ENCODE data around the gene CNBD2. TPM values are rescaled to one million over a fixed set of nuclear protein-coding genes. Genes with fewer than 3 reads are reported as not detected.
"Not testable (repeated sequence)": the region's sequence is repeated elsewhere in the genome, so short reads cannot be mapped to it uniquely, and the experiment has no call there.

CNBD2 gene
- total RNA-seq, 1 experiment from 2014 or later: 8.4 TPM

DNA sequence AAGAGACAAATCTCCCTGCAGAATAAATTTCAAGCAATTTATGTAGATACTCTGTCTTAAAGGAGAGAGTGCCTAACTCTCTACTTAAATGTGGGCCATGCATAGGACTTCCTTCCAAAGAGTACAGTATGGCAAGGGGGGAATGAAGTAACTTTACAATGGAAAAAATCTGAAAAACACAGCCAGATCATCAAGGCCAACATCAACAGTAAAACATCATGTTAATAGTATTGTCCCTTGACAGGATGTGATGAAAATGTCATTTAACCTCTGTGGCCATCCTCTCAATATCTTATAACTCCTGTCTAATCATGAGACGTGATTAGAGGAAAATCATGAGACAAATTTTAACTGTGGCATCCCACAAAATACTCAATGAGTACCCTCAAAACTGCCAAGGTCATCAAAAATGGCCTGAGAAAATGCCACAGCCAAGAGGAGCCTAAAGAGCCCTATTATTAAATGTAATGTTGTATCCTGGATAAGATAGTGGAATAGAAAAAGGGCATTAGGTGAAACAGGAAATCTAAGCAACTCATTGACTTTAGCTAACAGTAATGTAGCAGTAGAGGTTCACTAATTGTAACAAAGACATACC lies 47.5 kb downstream of the CNBD2 start:
- Histone ChIP-seq H3K9me2 (replicated peaks; ENCODE audit: insufficient read depth, low read length) (no peaks in the 10 kb centered on the region), H3K9ac (ENCODE audit: low read length) (no peak overlapping the region), H3K79me2 (ENCODE audit: low read length) (no peaks in the 10 kb centered on the region), H3K27ac (ENCODE audit: low read length) (no peak overlapping the region), H3K4me2 (ENCODE audit: low read depth, low read length, poor library complexity, severe bottlenecking) (no peak overlapping the region), H3K36me3 (ENCODE audit: insufficient read depth, low read length) (no peaks in the 10 kb centered on the region), H3K4me1 (ENCODE audit: low read length) (no peaks in the 10 kb centered on the region), H3K9me3 (ENCODE audit: low read length) (no peaks in the 10 kb centered on the region), H3K27me3 (ENCODE audit: low read length) (no peaks in the 10 kb centered on the region), H3K4me3 (ENCODE audit: low read length) (no peak overlapping the region), H4K20me1 (ENCODE audit: insufficient read depth, low read depth, low read length) (no peaks in the 10 kb centered on the region), H2AFZ (ENCODE audit: low read length) (no peak overlapping the region)
- no peak for DNase-seq

DNA sequence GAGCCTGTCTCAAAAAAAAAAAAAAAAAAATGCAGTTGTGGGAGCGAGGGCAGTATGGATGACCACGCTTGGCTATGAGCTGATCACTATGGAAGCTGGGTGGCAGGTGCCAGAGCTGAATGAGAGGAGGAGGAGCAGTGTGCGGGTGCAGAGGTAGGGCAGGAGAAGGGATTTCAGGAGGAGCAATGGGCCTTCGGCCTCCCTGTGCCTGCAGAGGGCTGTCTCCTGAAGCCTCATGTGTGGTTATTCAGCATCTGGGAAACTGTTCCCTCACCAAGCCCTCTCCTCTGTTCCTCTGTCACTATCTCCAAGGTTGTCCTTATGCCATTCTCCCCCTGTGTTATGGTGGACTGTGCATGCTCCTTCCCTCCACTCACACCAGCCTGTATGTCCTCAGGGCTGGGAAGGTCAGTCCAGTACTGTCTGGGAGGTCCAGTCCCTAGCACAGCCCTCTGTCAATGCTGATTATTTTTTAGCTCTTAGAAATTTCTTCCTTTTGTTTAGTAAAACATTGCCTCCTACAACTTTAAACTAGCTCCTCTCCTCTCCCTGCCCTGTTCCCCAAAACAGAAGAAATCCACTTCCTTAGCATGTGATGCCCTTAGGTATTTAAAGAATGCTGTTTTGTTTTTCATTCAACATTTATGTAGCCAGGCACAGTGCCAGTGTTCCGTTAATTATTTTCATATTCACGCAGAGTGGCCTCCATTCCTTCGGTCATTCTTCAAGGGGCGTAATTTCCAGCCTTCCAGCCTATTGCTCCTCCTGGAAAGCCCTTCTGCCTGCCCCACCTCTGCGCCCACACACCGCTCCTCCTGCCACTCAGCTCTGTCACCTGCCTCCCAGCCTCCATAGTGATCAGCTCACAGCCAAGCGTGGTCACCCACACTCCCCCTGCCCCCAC lies 48.9 kb downstream of the CNBD2 start:
- DNase-seq: no peak
- H3K4me1 ChIP-seq (ENCODE audit: low read length): no peaks in the 10 kb centered on the region
- H2AFZ ChIP-seq (ENCODE audit: low read length): no peak overlapping the region
- H3K4me3 ChIP-seq (ENCODE audit: low read length): no peak overlapping the region
- H3K9me2 ChIP-seq (replicated peaks; ENCODE audit: insufficient read depth, low read length): no peaks in the 10 kb centered on the region
- no peak overlapping the region for H3K27ac ChIP-seq (ENCODE audit: low read length)
- no peaks in the 10 kb centered on the region for H3K36me3 ChIP-seq (ENCODE audit: insufficient read depth, low read length)
- no peaks in the 10 kb centered on the region for H3K79me2 ChIP-seq (ENCODE audit: low read length)
- no peaks in the 10 kb centered on the region for H3K27me3 ChIP-seq (ENCODE audit: low read length)
- H3K4me2 ChIP-seq (ENCODE audit: low read depth, low read length, poor library complexity, severe bottlenecking): no peak overlapping the region
- H3K9ac ChIP-seq (ENCODE audit: low read length): no peak overlapping the region
- H3K9me3 ChIP-seq (ENCODE audit: low read length): no peaks in the 10 kb centered on the region
- no peaks in the 10 kb centered on the region for H4K20me1 ChIP-seq (ENCODE audit: insufficient read depth, low read depth, low read length)

- H3K36me3 ChIP-seq (ENCODE audit: insufficient read depth, low read length): no peaks in the 10 kb centered on the region
- H3K79me2 ChIP-seq (ENCODE audit: low read length): no peaks in the 10 kb centered on the region
- H3K4me3 ChIP-seq (ENCODE audit: low read length): no peak overlapping the region
- no peaks in the 10 kb centered on the region for H3K9me2 ChIP-seq (replicated peaks; ENCODE audit: insufficient read depth, low read length)
- H3K27me3 ChIP-seq (ENCODE audit: low read length): no peaks in the 10 kb centered on the region
- H3K9ac ChIP-seq (ENCODE audit: low read length): no peak overlapping the region
- H3K4me1 ChIP-seq (ENCODE audit: low read length): no peaks in the 10 kb centered on the region
- H3K9me3 ChIP-seq (ENCODE audit: low read length): no peaks in the 10 kb centered on the region
- DNase-seq: no peak
- no peak overlapping the region for H2AFZ ChIP-seq (ENCODE audit: low read length)
- H3K27ac ChIP-seq (ENCODE audit: low read length): no peak overlapping the region
- no peaks in the 10 kb centered on the region for H4K20me1 ChIP-seq (ENCODE audit: insufficient read depth, low read depth, low read length)
- no peak overlapping the region for H3K4me2 ChIP-seq (ENCODE audit: low read depth, low read length, poor library complexity, severe bottlenecking)
These were observed 50.0 kb downstream of the CNBD2 start for GRCh38 chr20:36018208-36018988.

GRCh38 chr20:36026131-36026530 lies 57.7 kb downstream of the CNBD2 start:
- not testable (repeated sequence) for H3K9me2 ChIP-seq (replicated peaks; ENCODE audit: insufficient read depth, low read length); H3K4me1 ChIP-seq (ENCODE audit: low read length); H3K4me3 ChIP-seq (ENCODE audit: low read length); H3K4me2 ChIP-seq (ENCODE audit: low read depth, low read length, poor library complexity, severe bottlenecking); H3K79me2 ChIP-seq (ENCODE audit: low read length); H3K27me3 ChIP-seq (ENCODE audit: low read length); H3K27ac ChIP-seq (ENCODE audit: low read length); H3K9me3 ChIP-seq (ENCODE audit: low read length); H3K36me3 ChIP-seq (ENCODE audit: insufficient read depth, low read length); DNase-seq; H4K20me1 ChIP-seq (ENCODE audit: insufficient read depth, low read depth, low read length); H3K9ac ChIP-seq (ENCODE audit: low read length); H2AFZ ChIP-seq (ENCODE audit: low read length)

GRCh38 chr20:36028106-36028808 lies 59.9 kb downstream of the CNBD2 start:
- Histone ChIP-seq H3K9me2 (replicated peaks; ENCODE audit: insufficient read depth, low read length) (no peaks in the 10 kb centered on the region), H4K20me1 (ENCODE audit: insufficient read depth, low read depth, low read length) (0 out of 2 replicates have a peak, but pooled peaks cover 3% of the 10 kb centered on the region), H3K9ac (ENCODE audit: low read length) (no peak overlapping the region), H3K9me3 (ENCODE audit: low read length) (no peaks in the 10 kb centered on the region), H3K79me2 (ENCODE audit: low read length) (no peaks in the 10 kb centered on the region), H2AFZ (ENCODE audit: low read length) (no peak overlapping the region), H3K4me1 (ENCODE audit: low read length) (no peaks in the 10 kb centered on the region), H3K4me3 (ENCODE audit: low read length) (no peak overlapping the region), H3K27me3 (ENCODE audit: low read length) (no peaks in the 10 kb centered on the region), H3K36me3 (ENCODE audit: insufficient read depth, low read length) (no peaks in the 10 kb centered on the region), H3K27ac (ENCODE audit: low read length) (no peak overlapping the region), H3K4me2 (ENCODE audit: low read depth, low read length, poor library complexity, severe bottlenecking) (no peak overlapping the region)
- no peak for DNase-seq

DNA sequence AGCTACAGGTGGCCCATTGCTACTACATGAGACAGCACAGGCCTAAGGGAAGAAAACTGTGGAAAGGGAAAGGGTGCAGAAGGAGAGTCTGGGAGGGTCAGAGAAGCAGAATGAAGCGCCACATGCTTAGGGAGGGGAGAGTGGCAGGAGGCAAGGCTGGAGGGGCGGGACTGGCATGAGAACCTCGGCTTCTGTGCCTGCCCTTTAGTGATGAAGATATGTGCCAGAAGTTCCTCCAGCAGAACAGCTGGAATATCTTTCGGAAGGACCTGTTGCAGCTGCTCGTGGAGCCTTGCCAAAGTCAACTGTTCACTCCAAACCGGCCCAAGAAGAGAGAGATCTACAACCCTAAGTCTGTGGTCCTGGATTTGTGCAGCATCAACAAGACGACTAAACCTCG lies 61.8 kb downstream of the CNBD2 start:
- Histone ChIP-seq H3K9ac (ENCODE audit: low read length) (no peak overlapping the region), H3K4me1 (ENCODE audit: low read length) (no peaks in the 10 kb centered on the region), H3K27me3 (ENCODE audit: low read length) (no peaks in the 10 kb centered on the region), H3K4me2 (ENCODE audit: low read depth, low read length, poor library complexity, severe bottlenecking) (no peak overlapping the region), H3K36me3 (ENCODE audit: insufficient read depth, low read length) (no peaks in the 10 kb centered on the region), H3K27ac (ENCODE audit: low read length) (no peak overlapping the region), H3K9me2 (replicated peaks; ENCODE audit: insufficient read depth, low read length) (no peaks in the 10 kb centered on the region), H3K4me3 (ENCODE audit: low read length) (no peak overlapping the region), H4K20me1 (ENCODE audit: insufficient read depth, low read depth, low read length) (0 out of 2 replicates have a peak, but pooled peaks cover 3% of the 10 kb centered on the region), H3K9me3 (ENCODE audit: low read length) (no peaks in the 10 kb centered on the region), H3K79me2 (ENCODE audit: low read length) (no peaks in the 10 kb centered on the region), H2AFZ (ENCODE audit: low read length) (no peak overlapping the region)
- DNase-seq: no peak

- peaks cover 5% of the 10 kb centered on the region for H3K4me1 ChIP-seq (ENCODE audit: low read length)
- no peak overlapping the region for H2AFZ ChIP-seq (ENCODE audit: low read length)
- no peaks in the 10 kb centered on the region for H3K27me3 ChIP-seq (ENCODE audit: low read length)
- H3K9me3 ChIP-seq (ENCODE audit: low read length): no peaks in the 10 kb centered on the region
- no peaks in the 10 kb centered on the region for H3K9me2 ChIP-seq (replicated peaks; ENCODE audit: insufficient read depth, low read length)
- H3K27ac ChIP-seq (ENCODE audit: low read length): no peak overlapping the region
- 0 out of 2 replicates have a peak, but pooled peaks cover 3% of the 10 kb centered on the region for H4K20me1 ChIP-seq (ENCODE audit: insufficient read depth, low read depth, low read length)
- H3K4me3 ChIP-seq (ENCODE audit: low read length): no peak overlapping the region
- H3K36me3 ChIP-seq (ENCODE audit: insufficient read depth, low read length): no peaks in the 10 kb centered on the region
- H3K4me2 ChIP-seq (ENCODE audit: low read depth, low read length, poor library complexity, severe bottlenecking): no peak overlapping the region
- H3K79me2 ChIP-seq (ENCODE audit: low read length): no peaks in the 10 kb centered on the region
- H3K9ac ChIP-seq (ENCODE audit: low read length): no peak overlapping the region
- no peak for DNase-seq
These were observed 63.4 kb downstream of the CNBD2 start for GRCh38 chr20:36031806-36032205.
